Measurements from ENCODE around the gene SFRP2. TPM values are rescaled to one million over a fixed set of nuclear protein-coding genes. Genes with fewer than 3 reads are reported as not detected.

Gene SFRP2
- total RNA-seq, 4 donors from 2014 or later: 12.3 to 36.5 (median 21.2) TPM

DNA sequence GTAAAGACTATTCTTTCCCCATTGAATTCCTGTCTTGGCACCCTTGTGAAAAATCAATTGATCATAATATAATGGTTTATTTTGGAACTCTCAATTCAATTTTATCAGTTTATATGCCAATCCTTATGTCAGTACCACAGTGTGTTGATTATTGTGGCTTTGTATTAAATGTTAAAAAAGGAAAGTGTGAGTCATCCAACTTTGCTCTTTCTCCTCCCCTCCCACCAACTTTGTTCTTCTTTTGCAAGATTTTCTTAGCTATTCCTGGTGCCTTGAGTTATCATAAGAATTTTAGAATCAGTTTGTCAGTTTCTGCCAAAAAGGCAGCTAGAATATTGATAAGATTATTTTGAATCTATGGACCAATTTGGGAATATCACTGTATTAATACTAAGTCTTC lies 17.8 kb downstream of the SFRP2 start:
- TF ChIP-seq EP300 (IDR thresholded peaks at IDR 0.05): no peak
- TF ChIP-seq POLR2AphosphoS5 (IDR thresholded peaks at IDR 0.05): no peak
- no peak for TF ChIP-seq POLR2A (IDR thresholded peaks at IDR 0.05)
- TF ChIP-seq, protein P1, sequence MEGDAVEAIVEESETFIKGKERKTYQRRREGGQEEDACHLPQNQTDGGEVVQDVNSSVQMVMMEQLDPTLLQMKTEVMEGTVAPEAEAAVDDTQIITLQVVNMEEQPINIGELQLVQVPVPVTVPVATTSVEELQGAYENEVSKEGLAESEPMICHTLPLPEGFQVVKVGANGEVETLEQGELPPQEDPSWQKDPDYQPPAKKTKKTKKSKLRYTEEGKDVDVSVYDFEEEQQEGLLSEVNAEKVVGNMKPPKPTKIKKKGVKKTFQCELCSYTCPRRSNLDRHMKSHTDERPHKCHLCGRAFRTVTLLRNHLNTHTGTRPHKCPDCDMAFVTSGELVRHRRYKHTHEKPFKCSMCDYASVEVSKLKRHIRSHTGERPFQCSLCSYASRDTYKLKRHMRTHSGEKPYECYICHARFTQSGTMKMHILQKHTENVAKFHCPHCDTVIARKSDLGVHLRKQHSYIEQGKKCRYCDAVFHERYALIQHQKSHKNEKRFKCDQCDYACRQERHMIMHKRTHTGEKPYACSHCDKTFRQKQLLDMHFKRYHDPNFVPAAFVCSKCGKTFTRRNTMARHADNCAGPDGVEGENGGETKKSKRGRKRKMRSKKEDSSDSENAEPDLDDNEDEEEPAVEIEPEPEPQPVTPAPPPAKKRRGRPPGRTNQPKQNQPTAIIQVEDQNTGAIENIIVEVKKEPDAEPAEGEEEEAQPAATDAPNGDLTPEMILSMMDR (IDR thresholded peaks at IDR 0.05): no peak
- no peak overlapping the region for H3K4me3 ChIP-seq
- no peak overlapping the region for H3K27ac ChIP-seq
- peaks cover 3% of the 10 kb centered on the region for H3K27me3 ChIP-seq
- no peak for ATAC-seq
- no peaks in the 10 kb centered on the region for H3K36me3 ChIP-seq
- H3K4me1 ChIP-seq: no peaks in the 10 kb centered on the region
- no peaks in the 10 kb centered on the region for H3K9me3 ChIP-seq

DNA sequence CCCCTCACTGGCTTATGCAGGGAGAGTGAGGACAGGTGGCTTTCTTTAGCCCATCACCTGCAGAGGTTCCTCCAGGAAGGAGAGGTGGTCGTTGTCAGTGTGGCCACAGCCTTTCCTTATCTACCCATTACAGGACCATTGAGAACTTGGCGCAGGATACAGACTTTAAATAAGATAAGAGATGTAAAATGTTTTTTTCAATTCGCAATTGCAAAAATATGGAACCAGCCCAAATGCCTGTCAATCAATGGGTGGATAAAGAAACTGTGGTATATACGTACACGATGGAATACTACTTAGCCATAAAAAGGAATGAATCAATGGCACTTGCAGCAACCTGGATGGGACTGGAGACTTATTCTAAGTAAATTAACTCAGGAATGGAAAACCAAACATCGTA lies 22.1 kb downstream of the SFRP2 start:
- WGBS, 2 donors (ENCODE audit: low coverage in 1 of 2): 97 to 98% methylated on average over 4 to 5 of the region's 6 CpGs
- Histone ChIP-seq H3K36me3 (no peaks in the 10 kb centered on the region), H3K27me3 (peaks cover 3% of the 10 kb centered on the region), H3K4me3 (no peak overlapping the region), H3K27ac (no peak overlapping the region), H3K9me3 (no peaks in the 10 kb centered on the region), H3K4me1 (no peaks in the 10 kb centered on the region)
- no peak for ATAC-seq
- no peak for TF ChIP-seq POLR2A (IDR thresholded peaks at IDR 0.05)
- TF ChIP-seq, protein P1 (IDR thresholded peaks at IDR 0.05): no peak
- TF ChIP-seq POLR2AphosphoS5 (IDR thresholded peaks at IDR 0.05): no peak
- TF ChIP-seq EP300 (IDR thresholded peaks at IDR 0.05): no peak

DNA sequence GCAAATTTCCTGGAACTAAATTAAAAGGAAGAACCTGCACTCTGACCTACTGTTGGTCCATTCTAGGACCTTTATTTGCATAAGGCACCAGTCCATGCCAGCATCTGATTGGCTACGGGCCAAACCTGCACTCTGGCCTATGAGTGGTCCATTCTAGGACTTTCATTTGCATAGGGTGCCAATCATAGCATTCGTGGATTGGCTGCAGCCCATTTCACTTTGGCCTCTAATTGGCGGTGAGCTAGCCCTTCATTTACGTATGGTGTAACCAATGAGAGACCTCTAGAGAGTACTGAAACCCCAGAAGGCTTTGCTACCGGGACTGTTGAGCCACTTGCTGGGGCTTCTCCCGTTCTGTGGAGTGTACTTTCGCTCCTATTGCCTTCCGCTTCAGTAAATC lies 23.0 kb downstream of the SFRP2 start:
- no peaks in the 10 kb centered on the region for H3K9me3 ChIP-seq
- no peaks in the 10 kb centered on the region for H3K36me3 ChIP-seq
- TF ChIP-seq, protein P1 (IDR thresholded peaks at IDR 0.05): no peak
- TF ChIP-seq POLR2AphosphoS5 (IDR thresholded peaks at IDR 0.05) (no peak), EP300 (IDR thresholded peaks at IDR 0.05) (no peak), POLR2A (IDR thresholded peaks at IDR 0.05) (no peak)
- 85 to 90% methylated on average over 6 to 8 of the region's 8 CpGs for WGBS, 2 donors (ENCODE audit: low coverage in 1 of 2)
- no peaks in the 10 kb centered on the region for H3K4me1 ChIP-seq
- no peak overlapping the region for H3K4me3 ChIP-seq
- no peak for ATAC-seq
- H3K27ac ChIP-seq: no peak overlapping the region
- H3K27me3 ChIP-seq: peaks cover 1% of the 10 kb centered on the region

DNA sequence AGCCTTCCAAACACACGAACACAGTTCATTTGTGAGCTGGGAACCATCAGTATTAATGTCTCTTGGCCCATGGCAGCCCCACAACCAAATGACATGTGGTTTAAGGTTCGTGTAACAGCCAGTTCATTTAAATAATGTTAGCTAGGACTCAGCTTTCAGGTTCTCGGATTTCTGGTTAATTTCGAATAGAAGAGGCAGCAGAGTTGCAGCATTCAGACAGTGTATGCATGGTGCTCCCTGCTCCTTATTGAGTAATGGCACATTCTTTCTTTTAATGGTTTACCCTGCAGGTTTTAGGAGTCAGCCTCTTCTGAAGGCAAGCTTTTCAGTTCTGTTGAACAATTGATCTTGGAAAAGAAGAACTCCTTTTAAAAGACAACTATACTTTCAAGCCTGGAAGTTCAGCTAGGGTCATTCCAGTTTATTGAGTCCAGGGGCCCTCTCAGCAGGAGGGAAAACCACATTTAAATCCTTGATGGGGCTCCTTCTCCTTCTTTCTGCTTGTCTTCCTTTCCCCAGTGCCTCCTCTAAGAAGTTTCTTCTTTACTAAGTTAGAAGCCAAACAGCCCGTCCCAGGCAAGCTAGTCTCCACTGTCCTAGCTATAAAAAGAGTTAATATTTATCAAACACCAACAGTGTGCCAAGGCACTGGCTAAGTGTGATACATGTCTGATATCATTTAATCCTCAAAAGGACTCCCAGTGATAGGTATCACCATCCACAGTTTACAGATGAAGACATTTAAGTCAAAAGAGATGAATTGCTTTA lies 24.1 kb downstream of the SFRP2 start:
- 50 to 65% methylated on average over 4 of the region's 5 CpGs for WGBS, 2 donors (ENCODE audit: low coverage in 1 of 2)
- Histone ChIP-seq H3K27ac (no peak overlapping the region), H3K4me3 (no peak overlapping the region), H3K9me3 (no peaks in the 10 kb centered on the region), H3K4me1 (peaks cover 0 to 6% (median 2%) of the 10 kb centered on the region in 3 donors), H3K36me3 (no peaks in the 10 kb centered on the region), H3K27me3 (peaks cover 12% of the 10 kb centered on the region)
- TF ChIP-seq, protein P1 (IDR thresholded peaks at IDR 0.05): no peak
- TF ChIP-seq EP300 (IDR thresholded peaks at IDR 0.05) (no peak), POLR2A (IDR thresholded peaks at IDR 0.05) (no peak), POLR2AphosphoS5 (IDR thresholded peaks at IDR 0.05) (no peak)
- no peak for ATAC-seq

DNA sequence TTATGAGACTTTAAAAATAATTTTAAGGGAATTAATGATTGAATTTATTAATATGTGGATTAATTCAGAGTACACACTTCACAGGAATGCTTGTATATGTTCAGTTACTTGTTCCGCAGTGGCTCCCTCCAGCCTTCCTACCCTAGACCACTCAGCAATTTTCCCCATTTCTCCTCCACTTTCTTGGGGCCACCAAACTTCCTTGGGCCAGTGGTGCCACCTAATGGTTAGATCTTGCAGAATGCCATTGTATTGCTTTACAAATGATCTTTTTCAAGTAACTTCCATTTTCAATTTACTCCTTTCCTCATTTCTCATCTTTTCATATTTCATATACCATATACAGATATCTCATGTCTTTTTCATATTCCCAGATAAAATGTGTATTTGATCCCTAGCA lies 25.5 kb downstream of the SFRP2 start:
- 94% methylated on average over 1 of the region's 1 CpG for WGBS, 2 donors (ENCODE audit: low coverage in 1 of 2)
- H3K27ac ChIP-seq: no peak overlapping the region
- H3K27me3 ChIP-seq: peaks cover 26% of the 10 kb centered on the region
- no peaks in the 10 kb centered on the region for H3K36me3 ChIP-seq
- H3K4me1 ChIP-seq: peaks cover 0 to 15% (median 6%) of the 10 kb centered on the region in 3 donors
- H3K9me3 ChIP-seq: no peaks in the 10 kb centered on the region
- no peak overlapping the region for H3K4me3 ChIP-seq
- TF ChIP-seq POLR2AphosphoS5 (IDR thresholded peaks at IDR 0.05): no peak
- TF ChIP-seq, protein P1 (IDR thresholded peaks at IDR 0.05): no peak
- TF ChIP-seq POLR2A (IDR thresholded peaks at IDR 0.05): no peak
- TF ChIP-seq EP300 (IDR thresholded peaks at IDR 0.05): no peak
- no peak for ATAC-seq
